Thoracic aorta (tissue), 2 donors: ENCODE results near the gene WFDC1. TPM values are rescaled to one million over a fixed set of nuclear protein-coding genes. Genes with fewer than 3 reads are reported as not detected.

Experiments
- ATAC-seq: fragments of 150-250 bp; one replicate; pipeline ENCODE4 v1.8.0; 2017; ENCODE audit warnings: low read depth; ENCODE audit not compliant: insufficient number of reproducible peaks, low FRiP score
- DNase-seq: peaks from one replicate; pipeline ENCODE4 v3.0.0-alpha.2; 2020; ENCODE audit warnings: low spot score
- H3K27ac ChIP-seq, 2 donors: fragments of 200-600 bp; sonication (generic); 1 replicate in 1 of 2; 2 replicates in 1 of 2; pipeline ENCODE4 v1.5.1; 2016; ENCODE audit warnings: mild to moderate bottlenecking in 2 of 2, moderate library complexity in 2 of 2
- H3K27me3 ChIP-seq: fragments of 200-600 bp; sonication (generic); replicated peaks from 2 replicates; pipeline ENCODE4 v1.6.0; 2016; ENCODE audit warnings: mild to moderate bottlenecking; ENCODE audit not compliant: insufficient read depth
- H3K36me3 ChIP-seq: fragments of 200-600 bp; sonication (generic); one replicate; pipeline ENCODE4 v1.5.1; 2016
- H3K4me1 ChIP-seq, 2 donors: fragments of 200-600 bp; sonication (generic); 1 replicate in 1 of 2; 2 replicates in 1 of 2; pipeline versions ENCODE4 v1.5.1 to v1.6.0; 2016; ENCODE audit warnings: low read depth in 2 of 2, mild to moderate bottlenecking in 1 of 2; ENCODE audit not compliant: control insufficient read depth in 1 of 2
- H3K4me3 ChIP-seq: fragments of 200-600 bp; sonication (generic); 2 replicates; pipeline ENCODE4 v1.5.1; 2016; ENCODE audit warnings: mild to moderate bottlenecking
- H3K9me3 ChIP-seq: fragments of 200-600 bp; sonication (generic); 2 replicates; pipeline ENCODE4 v1.5.1; 2016
- total RNA-seq, 2 donors: library from RNA; depleted of rRNA; stranded (reverse); fragments of >200 nt; gene quantifications; one replicate each; pipeline versions ENCODE4 v1.1.0 to v1.2.3, GENCODE V29; 2016
- TF ChIP-seq, protein P1 (sequence below): fragments of 200-600 bp; sonication (generic); IDR thresholded peaks from one replicate; pipeline ENCODE4 v1.5.1; 2019; ENCODE audit warnings: antibody characterized with exemption

The WFDC1 gene
- total RNA-seq, 2 donors from 2014 or later, result 4.6 to 203 TPM

DNA sequence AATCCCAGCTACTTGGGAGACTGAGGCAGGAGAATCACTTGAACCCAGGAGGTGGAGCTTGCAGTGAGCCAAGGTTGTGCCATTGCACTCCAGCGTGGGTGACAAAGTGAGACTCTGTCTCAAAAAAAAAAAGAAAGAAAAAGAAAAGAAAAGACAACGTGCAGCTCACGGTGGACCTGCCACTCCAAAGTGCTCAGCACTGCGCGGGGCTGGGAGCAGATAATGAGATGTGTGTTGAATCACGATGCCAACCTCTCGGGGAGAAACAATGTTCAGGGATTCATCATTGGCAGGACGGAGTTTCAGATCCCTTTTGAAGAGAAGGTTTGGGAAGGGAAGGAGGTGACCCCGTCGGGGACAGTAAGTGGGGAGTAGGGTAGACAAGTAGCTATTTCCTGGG, 19.2 kb downstream of the WFDC1 start:
- no peak for DNase-seq
- Histone ChIP-seq H3K27me3 (no peaks in the 10 kb centered on the region), H3K4me1 (peaks cover 0 to 5% of the 10 kb centered on the region in 2 donors)

DNA sequence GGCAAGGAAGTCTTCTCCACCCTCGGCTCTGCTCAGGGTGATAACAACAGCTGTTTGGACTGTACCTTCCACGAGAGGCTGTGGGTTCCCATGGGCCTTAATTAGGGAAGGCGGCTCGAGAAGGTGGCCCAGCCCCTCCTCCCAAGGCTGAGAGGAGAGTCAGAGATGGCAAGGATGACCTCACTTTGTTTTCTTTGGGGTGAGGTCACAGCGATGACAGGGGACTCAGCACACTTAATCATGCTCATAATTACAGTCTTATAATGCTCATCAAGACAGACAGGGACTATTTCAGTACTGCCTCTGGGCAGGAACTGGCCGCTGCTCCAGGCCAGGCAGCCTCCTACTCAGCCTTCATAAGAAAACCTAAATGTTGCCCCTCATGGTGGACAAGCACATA, 19.7 kb downstream of the WFDC1 start:
- H3K36me3 ChIP-seq, result no peaks in the 10 kb centered on the region
- no peak for DNase-seq

More for the DNA sequence above, 19.2 kb downstream of the WFDC1 start:
- H3K27ac ChIP-seq, result no peak overlapping the region
- H3K9me3 ChIP-seq, result peaks cover 3% of the 10 kb centered on the region
- H3K4me3 ChIP-seq, result no peak overlapping the region
- H3K36me3 ChIP-seq, result no peaks in the 10 kb centered on the region
- TF ChIP-seq, protein P1, sequence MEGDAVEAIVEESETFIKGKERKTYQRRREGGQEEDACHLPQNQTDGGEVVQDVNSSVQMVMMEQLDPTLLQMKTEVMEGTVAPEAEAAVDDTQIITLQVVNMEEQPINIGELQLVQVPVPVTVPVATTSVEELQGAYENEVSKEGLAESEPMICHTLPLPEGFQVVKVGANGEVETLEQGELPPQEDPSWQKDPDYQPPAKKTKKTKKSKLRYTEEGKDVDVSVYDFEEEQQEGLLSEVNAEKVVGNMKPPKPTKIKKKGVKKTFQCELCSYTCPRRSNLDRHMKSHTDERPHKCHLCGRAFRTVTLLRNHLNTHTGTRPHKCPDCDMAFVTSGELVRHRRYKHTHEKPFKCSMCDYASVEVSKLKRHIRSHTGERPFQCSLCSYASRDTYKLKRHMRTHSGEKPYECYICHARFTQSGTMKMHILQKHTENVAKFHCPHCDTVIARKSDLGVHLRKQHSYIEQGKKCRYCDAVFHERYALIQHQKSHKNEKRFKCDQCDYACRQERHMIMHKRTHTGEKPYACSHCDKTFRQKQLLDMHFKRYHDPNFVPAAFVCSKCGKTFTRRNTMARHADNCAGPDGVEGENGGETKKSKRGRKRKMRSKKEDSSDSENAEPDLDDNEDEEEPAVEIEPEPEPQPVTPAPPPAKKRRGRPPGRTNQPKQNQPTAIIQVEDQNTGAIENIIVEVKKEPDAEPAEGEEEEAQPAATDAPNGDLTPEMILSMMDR, result no peak
- no peak for ATAC-seq

DNA sequence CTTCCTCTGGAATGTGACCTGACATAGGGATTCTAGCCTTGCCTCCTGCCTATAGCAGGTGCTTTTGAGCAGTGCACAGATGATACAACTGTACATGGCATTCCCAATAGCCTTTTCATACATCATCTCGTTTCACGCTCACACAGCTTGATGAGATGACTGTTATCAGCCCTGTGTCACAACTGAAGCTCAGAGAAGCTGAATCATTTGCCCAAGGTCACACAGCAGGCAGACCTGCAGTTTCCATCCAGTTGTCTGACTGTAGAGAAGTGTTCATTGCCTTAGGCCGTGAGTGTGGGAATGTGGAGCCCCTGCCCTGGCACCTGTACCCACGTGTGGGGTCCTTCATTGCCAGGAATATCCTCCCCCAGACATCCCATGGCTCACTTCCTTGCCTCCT, 20.1 kb downstream of the WFDC1 start:
- no peak for DNase-seq
- no peak overlapping the region for H3K4me3 ChIP-seq
- TF ChIP-seq, protein P1, result no peak
- no peak for ATAC-seq
- H3K9me3 ChIP-seq, result peaks cover 3% of the 10 kb centered on the region
- H3K27me3 ChIP-seq, result no peaks in the 10 kb centered on the region
- no peaks in the 10 kb centered on the region for H3K36me3 ChIP-seq
- no peak overlapping the region for H3K27ac ChIP-seq
- peaks cover 0 to 5% of the 10 kb centered on the region in 2 donors for H3K4me1 ChIP-seq

More for the DNA sequence above, 19.7 kb downstream of the WFDC1 start:
- peaks cover 3% of the 10 kb centered on the region for H3K9me3 ChIP-seq
- peaks cover 0 to 5% of the 10 kb centered on the region in 2 donors for H3K4me1 ChIP-seq
- TF ChIP-seq, protein P1, result no peak
- H3K27me3 ChIP-seq, result no peaks in the 10 kb centered on the region
- H3K4me3 ChIP-seq, result no peak overlapping the region
- no peak overlapping the region for H3K27ac ChIP-seq
- ATAC-seq, result no peak

DNA sequence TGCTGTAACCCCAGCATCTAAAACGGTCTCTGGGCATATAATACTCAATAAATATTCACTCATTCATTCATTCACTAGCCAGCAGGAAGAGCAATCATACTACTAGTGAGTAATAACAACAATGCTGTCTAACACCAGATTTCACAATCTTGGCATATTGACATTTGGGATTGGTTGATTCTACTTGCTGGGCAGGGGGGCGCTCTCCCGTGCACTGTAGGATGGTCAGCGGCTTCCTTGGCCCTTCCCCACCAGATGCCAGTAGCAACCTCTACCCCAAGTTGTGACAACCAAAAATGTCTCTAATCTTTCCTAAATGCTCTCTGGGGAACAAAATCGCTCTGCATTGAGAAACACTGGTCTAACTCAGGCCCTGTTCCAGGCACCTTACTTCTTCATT, 20.7 kb downstream of the WFDC1 start:
- TF ChIP-seq, protein P1, result no peak
- H3K27ac ChIP-seq, result no peak overlapping the region
- peaks cover 3% of the 10 kb centered on the region for H3K9me3 ChIP-seq
- DNase-seq (no peak), ATAC-seq (no peak)
- H3K4me1 ChIP-seq, result peaks cover 0 to 5% of the 10 kb centered on the region in 2 donors
- no peaks in the 10 kb centered on the region for H3K27me3 ChIP-seq
- H3K4me3 ChIP-seq, result no peak overlapping the region
- no peaks in the 10 kb centered on the region for H3K36me3 ChIP-seq

DNA sequence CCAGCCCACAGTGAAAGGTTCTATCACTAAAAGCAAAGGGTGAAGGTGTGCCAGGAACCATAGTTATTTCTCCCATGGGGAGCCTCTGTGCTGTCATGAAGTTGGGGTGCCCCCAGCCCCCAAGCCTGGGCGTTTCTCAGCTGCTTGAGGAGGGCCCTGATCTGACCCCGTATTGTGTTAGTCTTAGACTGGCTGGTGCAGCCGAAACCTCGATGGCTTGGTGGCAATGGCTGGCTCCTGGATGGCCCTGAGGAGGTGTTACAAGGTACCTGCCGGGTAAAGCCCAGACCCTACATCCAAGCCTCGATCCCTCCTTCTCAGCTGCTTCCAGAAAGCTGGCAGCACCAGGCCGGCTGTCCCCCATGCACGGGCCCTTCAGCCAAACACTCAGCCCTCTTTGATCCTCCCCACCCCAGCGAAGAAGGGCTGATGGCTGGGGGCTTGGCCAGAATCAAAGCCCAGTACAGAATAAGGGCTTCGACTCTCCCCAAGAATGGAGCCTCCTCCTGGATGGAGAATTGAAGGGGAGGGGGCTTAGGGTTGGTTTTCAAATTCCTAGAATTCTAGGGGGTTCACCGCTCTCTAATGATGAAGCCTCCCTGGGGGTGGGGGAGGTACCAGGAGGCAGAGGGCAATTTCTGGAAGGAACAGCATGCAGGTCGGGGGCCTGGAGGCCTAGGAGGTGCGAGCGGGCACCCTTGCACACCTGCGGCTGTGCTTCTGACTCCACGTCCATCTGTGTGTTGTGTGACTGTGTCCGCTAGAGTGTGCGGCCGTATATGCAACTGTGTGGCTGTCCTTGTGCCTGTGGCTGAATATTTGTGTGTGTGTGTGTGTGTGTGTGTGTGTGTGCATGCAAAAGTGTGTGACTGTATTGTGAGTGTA, 23.7 kb downstream of the WFDC1 start:
- no peaks in the 10 kb centered on the region for H3K4me1 ChIP-seq
- ATAC-seq, result no peak
- no peak overlapping the region for H3K4me3 ChIP-seq
- no peaks in the 10 kb centered on the region for H3K27me3 ChIP-seq
- H3K27ac ChIP-seq, result no peak overlapping the region
- TF ChIP-seq, protein P1, result no peak
- DNase-seq, result no peak
- H3K9me3 ChIP-seq, result peaks cover 3% of the 10 kb centered on the region
- H3K36me3 ChIP-seq, result no peaks in the 10 kb centered on the region
